HG02642 (cell line): ENCODE results near the gene SORCS3.
A peak's percentile ranks its signal among the peaks of the same experiment; 100 is the strongest.

Experiments
- ATAC-seq: cut with Tn5 transposase; IDR thresholded peaks from one replicate; pipeline ENCODE4 v1.9.1; 2021; ENCODE audit warnings: mild to moderate bottlenecking; ENCODE audit not compliant: unreplicated experiment, poor library complexity

The SORCS3 gene

GRCh38 chr10:104819731-104820130 is 178.6 kb downstream of the SORCS3 start:
- ATAC-seq = no peak

- ATAC-seq = no peak
Observed at GRCh38 chr10:104822088-104822487, 181.0 kb downstream of the SORCS3 start.

GRCh38 chr10:104824380-104825006 is 183.4 kb downstream of the SORCS3 start:
- ATAC-seq = no peak

- ATAC-seq = no peak
Observed at GRCh38 chr10:104831272-104831671, 190.2 kb downstream of the SORCS3 start.

GRCh38 chr10:104834580-104834979 is 193.5 kb downstream of the SORCS3 start:
- no peak for ATAC-seq

- ATAC-seq = peak; percentile 58
Observed at GRCh38 chr10:104835422-104835821, 194.3 kb downstream of the SORCS3 start.

- no peak for ATAC-seq
Observed at GRCh38 chr10:104842704-104843103, 201.6 kb downstream of the SORCS3 start.

GRCh38 chr10:104844073-104844472 is 203.0 kb downstream of the SORCS3 start:
- peak; percentile 55 for ATAC-seq

- no peak for ATAC-seq
Observed at GRCh38 chr10:104850023-104850422, 208.9 kb downstream of the SORCS3 start.

GRCh38 chr10:104867966-104868598 is 227.0 kb downstream of the SORCS3 start:
- no peak for ATAC-seq

GRCh38 chr10:104872691-104873090 is 231.6 kb downstream of the SORCS3 start:
- ATAC-seq = no peak

GRCh38 chr10:104873161-104873560 is 232.1 kb downstream of the SORCS3 start:
- ATAC-seq = no peak

- ATAC-seq = no peak
Observed at GRCh38 chr10:104875561-104875960, 234.5 kb downstream of the SORCS3 start.

- no peak for ATAC-seq
Observed at GRCh38 chr10:104880624-104881398, 239.7 kb downstream of the SORCS3 start.

GRCh38 chr10:104881740-104882139 is 240.7 kb downstream of the SORCS3 start:
- no peak for ATAC-seq

- no peak for ATAC-seq
Observed at GRCh38 chr10:104892879-104893617, 252.0 kb downstream of the SORCS3 start.

GRCh38 chr10:104893701-104894100 is 252.6 kb downstream of the SORCS3 start:
- no peak for ATAC-seq

- ATAC-seq = no peak
Observed at GRCh38 chr10:104894681-104895080, 253.6 kb downstream of the SORCS3 start.

GRCh38 chr10:104895541-104895940 is 254.5 kb downstream of the SORCS3 start:
- no peak for ATAC-seq

GRCh38 chr10:104895981-104896380 is 254.9 kb downstream of the SORCS3 start:
- no peak for ATAC-seq

- no peak for ATAC-seq
Observed at GRCh38 chr10:104897696-104898095, 256.6 kb downstream of the SORCS3 start.
